Parathyroid adenoma (tissue), 2 donors: ENCODE results near the gene PPCDC.

Experiments used
- H2AFZ ChIP-seq: fragments of 300-600 bp; sonication (generic); one replicate; pipeline ENCODE4 v1.7.0; 2017; ENCODE audit warnings: antibody characterized with exemption, mild to moderate bottlenecking
- H3K27ac ChIP-seq: fragments of 300-600 bp; sonication (generic); one replicate; pipeline ENCODE4 v1.7.0; 2017
- H3K27me3 ChIP-seq: fragments of 300-600 bp; sonication (generic); one replicate; pipeline ENCODE4 v1.7.0; 2017; ENCODE audit warnings: low read length; ENCODE audit not compliant: control insufficient read depth, insufficient read depth
- H3K36me3 ChIP-seq: fragments of 300-600 bp; sonication (generic); one replicate; pipeline ENCODE4 v1.7.0; 2017; ENCODE audit warnings: low read length; ENCODE audit not compliant: control insufficient read depth, insufficient read depth
- H3K4me1 ChIP-seq: fragments of 300-600 bp; sonication (generic); one replicate; pipeline ENCODE4 v1.7.0; 2017; ENCODE audit warnings: control low read depth
- H3K4me2 ChIP-seq: fragments of 300-600 bp; sonication (generic); one replicate; pipeline ENCODE4 v1.7.0; 2017; ENCODE audit warnings: low read length
- H3K4me3 ChIP-seq: fragments of 300-600 bp; sonication (generic); one replicate; pipeline ENCODE4 v1.7.0; 2017; ENCODE audit warnings: low read depth, low read length
- H3K79me2 ChIP-seq: fragments of 300-600 bp; sonication (generic); one replicate; pipeline ENCODE4 v1.7.0; 2017; ENCODE audit warnings: control low read depth
- H3K9ac ChIP-seq: fragments of 300-600 bp; sonication (generic); one replicate; pipeline ENCODE4 v1.7.0; 2017; ENCODE audit warnings: mild to moderate bottlenecking
- H3K9me3 ChIP-seq: fragments of 300-600 bp; sonication (generic); one replicate; pipeline ENCODE4 v1.7.0; 2017; ENCODE audit warnings: low read length; ENCODE audit not compliant: control insufficient read depth
- TF ChIP-seq, protein P1 (sequence below): fragments of 300-600 bp; sonication (generic); IDR thresholded peaks from one replicate; pipeline ENCODE4 v1.7.0; 2017; ENCODE audit warnings: antibody characterized with exemption, mild to moderate bottlenecking
- donor health status: primary hyperparathyroidism.

Gene PPCDC

GRCh38 chr15:75037685-75038084 is 14.3 kb downstream of the PPCDC start:
- no peaks in the 10 kb centered on the region for H3K79me2 ChIP-seq
- no peaks in the 10 kb centered on the region for H3K9me3 ChIP-seq
- H3K9ac ChIP-seq, result no peak overlapping the region
- H3K4me2 ChIP-seq, result no peak overlapping the region
- H2AFZ ChIP-seq, result no peak overlapping the region
- H3K27me3 ChIP-seq, result no peaks in the 10 kb centered on the region
- H3K27ac ChIP-seq, result no peak overlapping the region
- peaks cover 28% of the 10 kb centered on the region for H3K4me1 ChIP-seq
- TF ChIP-seq, protein P1, sequence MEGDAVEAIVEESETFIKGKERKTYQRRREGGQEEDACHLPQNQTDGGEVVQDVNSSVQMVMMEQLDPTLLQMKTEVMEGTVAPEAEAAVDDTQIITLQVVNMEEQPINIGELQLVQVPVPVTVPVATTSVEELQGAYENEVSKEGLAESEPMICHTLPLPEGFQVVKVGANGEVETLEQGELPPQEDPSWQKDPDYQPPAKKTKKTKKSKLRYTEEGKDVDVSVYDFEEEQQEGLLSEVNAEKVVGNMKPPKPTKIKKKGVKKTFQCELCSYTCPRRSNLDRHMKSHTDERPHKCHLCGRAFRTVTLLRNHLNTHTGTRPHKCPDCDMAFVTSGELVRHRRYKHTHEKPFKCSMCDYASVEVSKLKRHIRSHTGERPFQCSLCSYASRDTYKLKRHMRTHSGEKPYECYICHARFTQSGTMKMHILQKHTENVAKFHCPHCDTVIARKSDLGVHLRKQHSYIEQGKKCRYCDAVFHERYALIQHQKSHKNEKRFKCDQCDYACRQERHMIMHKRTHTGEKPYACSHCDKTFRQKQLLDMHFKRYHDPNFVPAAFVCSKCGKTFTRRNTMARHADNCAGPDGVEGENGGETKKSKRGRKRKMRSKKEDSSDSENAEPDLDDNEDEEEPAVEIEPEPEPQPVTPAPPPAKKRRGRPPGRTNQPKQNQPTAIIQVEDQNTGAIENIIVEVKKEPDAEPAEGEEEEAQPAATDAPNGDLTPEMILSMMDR, result no peak
- no peak overlapping the region for H3K4me3 ChIP-seq
- no peaks in the 10 kb centered on the region for H3K36me3 ChIP-seq

- no peak overlapping the region for H3K9ac ChIP-seq
- H3K36me3 ChIP-seq, result no peaks in the 10 kb centered on the region
- H3K79me2 ChIP-seq, result no peaks in the 10 kb centered on the region
- H3K27ac ChIP-seq, result no peak overlapping the region
- H3K27me3 ChIP-seq, result no peaks in the 10 kb centered on the region
- no peaks in the 10 kb centered on the region for H3K9me3 ChIP-seq
- no peak overlapping the region for H3K4me3 ChIP-seq
- H3K4me2 ChIP-seq, result no peak overlapping the region
- TF ChIP-seq, protein P1, result no peak
- peaks cover 34% of the 10 kb centered on the region for H3K4me1 ChIP-seq
- no peak overlapping the region for H2AFZ ChIP-seq
Measured at GRCh38 chr15:75038231-75038630, 14.8 kb downstream of the PPCDC start.

GRCh38 chr15:75042730-75043508 is 19.5 kb downstream of the PPCDC start:
- Histone ChIP-seq H3K4me3 (no peak overlapping the region), H3K4me1 (peaks cover 41% of the 10 kb centered on the region), H3K36me3 (no peaks in the 10 kb centered on the region), H3K79me2 (no peaks in the 10 kb centered on the region), H3K9me3 (no peaks in the 10 kb centered on the region), H3K9ac (no peak overlapping the region), H2AFZ (peak overlapping the region; percentile 73), H3K4me2 (peak overlapping the region; percentile 23), H3K27ac (peak overlapping the region; percentile 93), H3K27me3 (no peaks in the 10 kb centered on the region)
- TF ChIP-seq, protein P1, result peak; percentile 41

GRCh38 chr15:75043509-75044257 is 20.3 kb downstream of the PPCDC start:
- Histone ChIP-seq H3K79me2 (no peaks in the 10 kb centered on the region), H3K4me2 (peak overlapping the region; percentile 23), H3K27ac (peak overlapping the region; percentile 93), H3K4me3 (no peak overlapping the region), H2AFZ (peak overlapping the region; percentile 73), H3K36me3 (no peaks in the 10 kb centered on the region), H3K9ac (no peak overlapping the region), H3K27me3 (no peaks in the 10 kb centered on the region), H3K4me1 (peaks cover 43% of the 10 kb centered on the region), H3K9me3 (no peaks in the 10 kb centered on the region)
- TF ChIP-seq, protein P1, result peak; percentile 33
